OCI-LY3 (cell line): Measurements from ENCODE around the gene MAP6.

Source experiments
- EZH2phosphoT487 ChIP-seq: fragments of 200-600 bp; shearing (Covaris generic); IDR thresholded peaks from 2 replicates; pipeline ENCODE4 v1.6.1; 2018; ENCODE audit warnings: antibody characterized with exemption, mixed run types, low read depth
- TF ChIP-seq, protein P1 (sequence below): fragments of 200-600, 300-600 bp; sonication (generic); IDR thresholded peaks from 2 replicates; pipeline ENCODE4 v1.5.1; 2014; ENCODE audit warnings: antibody characterized with exemption, low read length, low read depth

DNA sequence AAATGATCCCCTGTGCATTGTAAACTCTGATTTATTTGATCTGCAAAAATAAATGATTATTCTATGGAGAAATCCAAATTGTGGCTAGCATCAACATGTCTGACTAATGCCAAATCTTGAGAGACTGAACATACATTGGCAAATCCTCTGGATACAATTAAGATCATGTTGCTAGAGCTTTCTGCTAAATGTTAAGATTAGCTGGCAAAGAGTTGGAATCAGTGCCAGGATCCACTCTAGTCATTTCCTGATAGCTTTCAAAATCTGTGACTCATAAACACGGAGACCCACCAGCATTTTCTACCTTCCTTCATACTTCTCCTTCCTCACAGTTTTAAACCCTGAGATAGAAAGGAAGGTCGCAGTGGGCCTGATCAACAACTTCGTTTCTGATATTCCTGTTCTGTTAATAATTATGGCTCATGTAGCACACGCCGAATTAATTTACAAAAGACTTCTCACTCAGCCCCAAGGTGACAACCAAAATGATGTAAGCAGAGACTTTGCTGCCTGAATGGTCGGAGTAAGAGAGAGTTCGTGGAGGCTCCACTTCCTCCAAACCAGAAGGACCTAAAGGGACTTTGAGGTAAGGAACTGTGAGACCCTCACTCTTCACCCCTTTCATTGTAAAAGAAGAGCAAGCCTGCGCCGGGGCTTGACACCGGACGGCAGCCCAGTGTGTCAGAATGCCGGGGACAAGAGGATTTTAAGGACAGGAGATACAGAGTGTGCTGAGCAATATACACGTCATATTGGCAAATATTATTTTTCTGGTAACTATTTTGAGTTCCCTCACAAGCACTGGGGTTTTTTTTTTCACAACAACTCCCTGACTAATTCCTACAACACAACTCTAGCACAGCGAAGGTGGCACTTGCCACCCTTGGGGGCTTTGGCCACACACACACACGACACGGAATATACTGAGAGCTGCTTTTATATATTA is 64.8 kb downstream of the MAP6 start:
- TF ChIP-seq, protein P1, sequence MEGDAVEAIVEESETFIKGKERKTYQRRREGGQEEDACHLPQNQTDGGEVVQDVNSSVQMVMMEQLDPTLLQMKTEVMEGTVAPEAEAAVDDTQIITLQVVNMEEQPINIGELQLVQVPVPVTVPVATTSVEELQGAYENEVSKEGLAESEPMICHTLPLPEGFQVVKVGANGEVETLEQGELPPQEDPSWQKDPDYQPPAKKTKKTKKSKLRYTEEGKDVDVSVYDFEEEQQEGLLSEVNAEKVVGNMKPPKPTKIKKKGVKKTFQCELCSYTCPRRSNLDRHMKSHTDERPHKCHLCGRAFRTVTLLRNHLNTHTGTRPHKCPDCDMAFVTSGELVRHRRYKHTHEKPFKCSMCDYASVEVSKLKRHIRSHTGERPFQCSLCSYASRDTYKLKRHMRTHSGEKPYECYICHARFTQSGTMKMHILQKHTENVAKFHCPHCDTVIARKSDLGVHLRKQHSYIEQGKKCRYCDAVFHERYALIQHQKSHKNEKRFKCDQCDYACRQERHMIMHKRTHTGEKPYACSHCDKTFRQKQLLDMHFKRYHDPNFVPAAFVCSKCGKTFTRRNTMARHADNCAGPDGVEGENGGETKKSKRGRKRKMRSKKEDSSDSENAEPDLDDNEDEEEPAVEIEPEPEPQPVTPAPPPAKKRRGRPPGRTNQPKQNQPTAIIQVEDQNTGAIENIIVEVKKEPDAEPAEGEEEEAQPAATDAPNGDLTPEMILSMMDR: no peak
- no peak for TF ChIP-seq EZH2phosphoT487
